ENCODE data around the gene GABRB2.

DNA sequence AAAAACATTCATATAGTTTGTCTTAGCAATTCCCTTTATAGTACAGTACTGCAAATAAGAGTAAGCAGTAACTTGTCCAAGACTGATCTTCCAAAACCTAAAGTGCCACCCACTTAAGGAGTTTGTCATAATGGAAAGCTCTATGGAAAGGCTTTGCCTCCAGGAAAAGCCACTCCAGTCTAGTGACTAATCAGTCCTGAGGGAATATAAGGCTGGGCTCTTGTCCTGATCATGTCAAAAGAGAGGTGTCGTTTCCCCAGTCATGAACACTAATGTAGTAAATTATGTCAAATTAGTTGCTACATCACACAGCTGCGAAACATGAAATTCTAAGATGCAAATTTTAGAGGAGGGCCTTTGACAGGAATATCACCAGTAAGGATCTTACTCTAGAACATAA is 271.6 kb downstream of the GABRB2 start:
- TF ChIP-seq, protein P1, sequence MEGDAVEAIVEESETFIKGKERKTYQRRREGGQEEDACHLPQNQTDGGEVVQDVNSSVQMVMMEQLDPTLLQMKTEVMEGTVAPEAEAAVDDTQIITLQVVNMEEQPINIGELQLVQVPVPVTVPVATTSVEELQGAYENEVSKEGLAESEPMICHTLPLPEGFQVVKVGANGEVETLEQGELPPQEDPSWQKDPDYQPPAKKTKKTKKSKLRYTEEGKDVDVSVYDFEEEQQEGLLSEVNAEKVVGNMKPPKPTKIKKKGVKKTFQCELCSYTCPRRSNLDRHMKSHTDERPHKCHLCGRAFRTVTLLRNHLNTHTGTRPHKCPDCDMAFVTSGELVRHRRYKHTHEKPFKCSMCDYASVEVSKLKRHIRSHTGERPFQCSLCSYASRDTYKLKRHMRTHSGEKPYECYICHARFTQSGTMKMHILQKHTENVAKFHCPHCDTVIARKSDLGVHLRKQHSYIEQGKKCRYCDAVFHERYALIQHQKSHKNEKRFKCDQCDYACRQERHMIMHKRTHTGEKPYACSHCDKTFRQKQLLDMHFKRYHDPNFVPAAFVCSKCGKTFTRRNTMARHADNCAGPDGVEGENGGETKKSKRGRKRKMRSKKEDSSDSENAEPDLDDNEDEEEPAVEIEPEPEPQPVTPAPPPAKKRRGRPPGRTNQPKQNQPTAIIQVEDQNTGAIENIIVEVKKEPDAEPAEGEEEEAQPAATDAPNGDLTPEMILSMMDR (IDR thresholded peaks at IDR 0.05; ENCODE audit: insufficient read depth, low read length, poor library complexity, severe bottlenecking) = no peak
- TF ChIP-seq EZH2phosphoT487 (conservative IDR thresholded peaks at IDR 0.05; ENCODE audit: low read length) = no peak

All from SU-DHL-6 (cell line).